GM21619 (cell line): ENCODE results near the gene ACTG2.
A peak's percentile ranks its signal among the peaks of the same experiment; 100 is the strongest.
"Not testable (repeated sequence)": the region's sequence is repeated elsewhere in the genome, so short reads cannot be mapped to it uniquely, and the experiment has no call there.

Source experiments
- ATAC-seq: cut with Tn5 transposase; IDR thresholded peaks from one replicate; pipeline ENCODE4 v1.9.1; 2021; ENCODE audit not compliant: unreplicated experiment

The ACTG2 gene

GRCh38 chr2:73891276-73891901 lies 1.4 kb upstream of the ACTG2 start:
- no peak for ATAC-seq

- ATAC-seq, result no peak
These were observed 1.1 kb downstream of the ACTG2 start for GRCh38 chr2:73893764-73894474.

GRCh38 chr2:73894475-73894850 lies 1.7 kb downstream of the ACTG2 start:
- ATAC-seq, result no peak

- no peak for ATAC-seq
These were observed 2.1 kb downstream of the ACTG2 start for GRCh38 chr2:73894877-73895276.

- ATAC-seq, result no peak
These were observed 2.7 kb downstream of the ACTG2 start for GRCh38 chr2:73895473-73895872.

GRCh38 chr2:73896362-73897239 lies 3.8 kb downstream of the ACTG2 start:
- ATAC-seq, result peak; percentile 69

GRCh38 chr2:73897240-73897583 lies 4.4 kb downstream of the ACTG2 start:
- no peak for ATAC-seq

GRCh38 chr2:73897934-73898333 lies 5.1 kb downstream of the ACTG2 start:
- no peak for ATAC-seq

GRCh38 chr2:73899801-73900336 lies 7.1 kb downstream of the ACTG2 start:
- ATAC-seq, result no peak

- no peak for ATAC-seq
These were observed 8.3 kb downstream of the ACTG2 start for GRCh38 chr2:73901143-73901542.

- no peak for ATAC-seq
These were observed 9.5 kb downstream of the ACTG2 start for GRCh38 chr2:73902284-73902683.

- ATAC-seq, result no peak
These were observed 10.5 kb downstream of the ACTG2 start for GRCh38 chr2:73903313-73903712.

- not testable (repeated sequence) for ATAC-seq
These were observed 11.3 kb downstream of the ACTG2 start for GRCh38 chr2:73903949-73904613.

- ATAC-seq, result no peak
These were observed 12.1 kb downstream of the ACTG2 start for GRCh38 chr2:73904952-73905351.

GRCh38 chr2:73906847-73907505 lies 14.2 kb downstream of the ACTG2 start:
- ATAC-seq, result no peak

GRCh38 chr2:73907840-73908452 lies 15.1 kb downstream of the ACTG2 start:
- ATAC-seq, result peak; percentile 71

GRCh38 chr2:73908689-73909652 lies 16.2 kb downstream of the ACTG2 start:
- ATAC-seq, result no peak

GRCh38 chr2:73910873-73911547 lies 18.2 kb downstream of the ACTG2 start:
- ATAC-seq, result no peak
